Measurements from ENCODE around the gene TMOD1.

DNA sequence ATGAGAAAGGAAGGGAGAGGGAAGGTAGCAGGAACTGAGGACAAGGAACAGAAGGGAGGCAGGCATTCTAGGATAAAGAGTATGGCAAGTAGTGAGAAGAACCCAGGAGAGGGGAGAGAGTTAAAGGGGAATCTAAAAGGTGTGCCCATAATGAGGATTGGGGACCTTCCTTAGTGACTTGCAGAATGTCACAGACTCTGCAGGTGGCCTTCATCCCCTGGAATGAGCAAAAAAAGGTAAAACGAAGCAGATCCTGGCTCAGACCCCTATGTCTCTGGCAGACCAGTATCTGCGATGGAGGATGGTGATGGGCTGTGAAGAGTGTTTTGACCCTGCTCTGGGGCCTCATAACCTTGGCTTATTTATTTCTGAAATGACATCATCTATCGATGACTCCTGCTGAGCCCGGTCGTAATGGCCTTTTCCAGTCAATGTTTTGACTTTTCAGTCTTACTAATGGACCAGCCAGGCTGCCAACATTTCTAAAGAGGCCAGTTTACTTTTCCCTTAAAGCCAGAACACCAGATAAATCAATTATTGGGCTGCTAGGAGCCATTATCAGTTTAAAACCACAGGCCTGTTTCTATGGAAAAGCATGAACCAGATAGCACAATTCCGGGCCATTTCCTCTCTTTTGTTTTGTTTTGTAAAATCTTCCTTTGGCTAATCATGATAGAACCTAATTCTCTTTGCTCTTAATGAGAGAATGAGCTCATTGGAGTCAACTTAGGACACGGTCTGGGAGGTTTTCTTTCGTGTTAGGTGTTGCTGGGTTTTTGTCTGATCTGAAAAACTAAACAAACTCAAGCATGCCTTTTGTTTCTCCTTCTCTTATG is 3.1 kb downstream of the TMOD1 start:
- TF ChIP-seq, protein P1, sequence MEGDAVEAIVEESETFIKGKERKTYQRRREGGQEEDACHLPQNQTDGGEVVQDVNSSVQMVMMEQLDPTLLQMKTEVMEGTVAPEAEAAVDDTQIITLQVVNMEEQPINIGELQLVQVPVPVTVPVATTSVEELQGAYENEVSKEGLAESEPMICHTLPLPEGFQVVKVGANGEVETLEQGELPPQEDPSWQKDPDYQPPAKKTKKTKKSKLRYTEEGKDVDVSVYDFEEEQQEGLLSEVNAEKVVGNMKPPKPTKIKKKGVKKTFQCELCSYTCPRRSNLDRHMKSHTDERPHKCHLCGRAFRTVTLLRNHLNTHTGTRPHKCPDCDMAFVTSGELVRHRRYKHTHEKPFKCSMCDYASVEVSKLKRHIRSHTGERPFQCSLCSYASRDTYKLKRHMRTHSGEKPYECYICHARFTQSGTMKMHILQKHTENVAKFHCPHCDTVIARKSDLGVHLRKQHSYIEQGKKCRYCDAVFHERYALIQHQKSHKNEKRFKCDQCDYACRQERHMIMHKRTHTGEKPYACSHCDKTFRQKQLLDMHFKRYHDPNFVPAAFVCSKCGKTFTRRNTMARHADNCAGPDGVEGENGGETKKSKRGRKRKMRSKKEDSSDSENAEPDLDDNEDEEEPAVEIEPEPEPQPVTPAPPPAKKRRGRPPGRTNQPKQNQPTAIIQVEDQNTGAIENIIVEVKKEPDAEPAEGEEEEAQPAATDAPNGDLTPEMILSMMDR (IDR thresholded peaks at IDR 0.05; ENCODE audit: borderline replicate concordance, extremely low read depth, low read length, poor library complexity, severe bottlenecking), result no peak
- TF ChIP-seq EZH2 (IDR thresholded peaks at IDR 0.05; ENCODE audit: borderline replicate concordance, low read depth, low read length, severe bottlenecking), result no peak
